ENCODE results near the gene HMGCS2. TPM values are rescaled to one million over a fixed set of nuclear protein-coding genes. Genes with fewer than 3 reads are reported as not detected.

HMGCS2 gene
- total and polyA plus RNA-seq, 9 of the 15 experiments (the other 6 are each of a cell fraction or from before 2014, with no cell fraction given): 0.13 TPM; not detected in 8

- Histone ChIP-seq H3K4me2 (ENCODE audit: insufficient read depth, low read length) (no peak overlapping the region), H3K36me3 (ENCODE audit: control insufficient read depth, insufficient read depth, low read length) (peaks cover 11% of the 10 kb centered on the region; the same call in 1 of the 3 replicates), H3K4me1 (replicated peaks in 1 of 2; ENCODE audit: control insufficient read depth in 2 of 2, insufficient read depth in 2 of 2, low read length in 2 of 2) (peaks cover 11 to 14% of the 10 kb centered on the region in 2 experiments), H3K27me3 (ENCODE audit: control insufficient read depth in 2 of 2, insufficient read depth in 2 of 2, low read length in 2 of 2) (no peaks in the 10 kb centered on the region; a peak in 1 of 5 replicates), H3K9ac (ENCODE audit: insufficient read depth in 1 of 2, low read depth in 2 of 2, low read length in 2 of 2) (peak overlapping the region in 1 of 2 experiments; percentile 15; a peak in 1 of 4 replicates), H2AFZ (ENCODE audit: low read depth, low read length) (no peak overlapping the region), H4K20me1 (replicated peaks; ENCODE audit: control insufficient read depth, insufficient read depth, low read length) (peaks cover 45% of the 10 kb centered on the region), H3K79me2 (ENCODE audit: control insufficient read depth, insufficient read depth, low read length) (no peaks in the 10 kb centered on the region), H3K4me3 (no peak overlapping the region), H3K9me1 (ENCODE audit: control insufficient read depth, insufficient read depth, low read length) (peaks cover 9% of the 10 kb centered on the region), H3K27ac (ENCODE audit: extremely low read depth, low read depth, low read length) (no peak overlapping the region), H3K9me3 (replicated peaks; ENCODE audit: control insufficient read depth, insufficient read depth, low read depth, low read length) (0 out of 2 replicates have a peak, but pooled peaks cover 6% of the 10 kb centered on the region)
- ChIA-PET POLR2A (interaction anchor here (0.6 to 1.6 kb wide), 4 partner anchors 10 to 229 kb away, joined by 3 to 10 read pairs (median 4); no protein-coding TSS in a partner anchor), CTCF (ENCODE audit: low intra/inter-chr PET ratio) (no interaction called here)
- DNase-seq (ENCODE audit: extremely low read depth in 1 of 4, low spot score in 3 of 4) (no peak), FAIRE-seq (no peak), ATAC-seq (no peak)
- 63% methylated on average over 7 of the region's 7 CpGs for WGBS (ENCODE audit: insufficient coverage, low coverage, missing lambda C conversion rate)
- no peak for TF ChIP-seq ZNF75A (CRISPR knock-in tag; IDR thresholded peaks at IDR 0.05)
- no peak for TF ChIP-seq ZFX (CRISPR knock-in tag; IDR thresholded peaks at IDR 0.05)
- TF ChIP-seq, protein P1, sequence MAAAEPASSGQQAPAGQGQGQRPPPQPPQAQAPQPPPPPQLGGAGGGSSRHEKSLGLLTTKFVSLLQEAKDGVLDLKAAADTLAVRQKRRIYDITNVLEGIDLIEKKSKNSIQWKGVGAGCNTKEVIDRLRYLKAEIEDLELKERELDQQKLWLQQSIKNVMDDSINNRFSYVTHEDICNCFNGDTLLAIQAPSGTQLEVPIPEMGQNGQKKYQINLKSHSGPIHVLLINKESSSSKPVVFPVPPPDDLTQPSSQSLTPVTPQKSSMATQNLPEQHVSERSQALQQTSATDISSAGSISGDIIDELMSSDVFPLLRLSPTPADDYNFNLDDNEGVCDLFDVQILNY (CRISPR knock-in tag; IDR thresholded peaks at IDR 0.05): no peak
- TF ChIP-seq POLR2G (IDR thresholded peaks at IDR 0.05; ENCODE audit: low read depth, low read length): 0 out of 2 replicates have a peak, but pooled peaks have one; percentile 42
- TF ChIP-seq, protein P2, sequence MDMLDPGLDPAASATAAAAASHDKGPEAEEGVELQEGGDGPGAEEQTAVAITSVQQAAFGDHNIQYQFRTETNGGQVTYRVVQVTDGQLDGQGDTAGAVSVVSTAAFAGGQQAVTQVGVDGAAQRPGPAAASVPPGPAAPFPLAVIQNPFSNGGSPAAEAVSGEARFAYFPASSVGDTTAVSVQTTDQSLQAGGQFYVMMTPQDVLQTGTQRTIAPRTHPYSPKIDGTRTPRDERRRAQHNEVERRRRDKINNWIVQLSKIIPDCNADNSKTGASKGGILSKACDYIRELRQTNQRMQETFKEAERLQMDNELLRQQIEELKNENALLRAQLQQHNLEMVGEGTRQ (CRISPR knock-in tag; IDR thresholded peaks at IDR 0.05): no peak
- no peak for TF ChIP-seq EGR1 (conservative IDR thresholded peaks at IDR 0.05)
- intact Hi-C loops (cut with micrococcal nuclease): no loop called here
- in situ Hi-C loops (cut with MboI): no loop called here
- no TSS peak for BruUV-seq (replicated peaks)
Observed at GRCh38 chr1:119738100-119738720, 30.5 kb downstream of the HMGCS2 start.

Measured in K562 (cell line).